Cardiac muscle cell (in vitro differentiated cells and primary cell): ENCODE measurements around the gene MICU2. TPM values are rescaled to one million over a fixed set of nuclear protein-coding genes. Genes with fewer than 3 reads are reported as not detected.
A peak's percentile ranks its signal among the peaks of the same experiment; 100 is the strongest.

Experiments used
- DNase-seq, 2 donors: peaks; one replicate each; pipeline versions ENCODE4 v3.0.0 to v3.0.0-alpha.2; 2010 to 2017; ENCODE audit warnings: low read depth in 1 of 2, low spot score in 1 of 2
- H3K27ac ChIP-seq: fragments of 200-600 bp; sonication (generic); 2 replicates; pipeline ENCODE4 v1.5.1; 2016
- H3K27me3 ChIP-seq: fragments of 200-600 bp; sonication (generic); 2 replicates; pipeline ENCODE4 v1.6.0; 2016; ENCODE audit warnings: control low read depth
- H3K36me3 ChIP-seq: fragments of 200-600 bp; sonication (generic); 2 replicates; pipeline ENCODE4 v1.5.1; 2016; ENCODE audit warnings: control low read depth
- H3K4me1 ChIP-seq: fragments of 200-600 bp; sonication (generic); 2 replicates; pipeline ENCODE4 v1.8.1; 2017; ENCODE audit warnings: low read depth, mild to moderate bottlenecking, mixed run types
- H3K4me3 ChIP-seq: fragments of 200-600 bp; sonication (generic); 2 replicates; pipeline ENCODE4 v1.5.1; 2016; ENCODE audit warnings: mild to moderate bottlenecking
- H3K9me3 ChIP-seq: fragments of 200-600 bp; sonication (generic); 2 replicates; pipeline ENCODE4 v1.5.1; 2017; ENCODE audit warnings: low read depth, mild to moderate bottlenecking, control low read depth
- CTCF ChIP-seq: IDR thresholded peaks from 2 replicates; pipeline ENCODE4 v1.5.1; 2012; ENCODE audit warnings: low read depth, mild to moderate bottlenecking, low read length
- polyA plus RNA-seq: library from polyadenylated mRNA; unstranded; fragments of >200 nt; fragmentation: Nextera tagmentation; extraction: Ambion mirVana; gene quantifications from 2 replicates; pipeline ENCODE4 v1.2.1, GENCODE V29; 2016
- total RNA-seq: library from RNA; depleted of rRNA; stranded (reverse); fragments of >200 nt; gene quantifications from 2 replicates; pipeline ENCODE4 v1.2.3, GENCODE V29; 2016

The MICU2 gene
- total and polyA plus RNA-seq, 2 experiments from 2014 or later, result 75.6 to 111 TPM

- DNase-seq, result peak in 1 of 2 donors; percentile 76
- no peak for TF ChIP-seq CTCF
- Histone ChIP-seq H3K27me3 (no peaks in the 10 kb centered on the region), H3K27ac (no peak overlapping the region), H3K36me3 (no peaks in the 10 kb centered on the region), H3K4me3 (no peak overlapping the region), H3K9me3 (no peaks in the 10 kb centered on the region), H3K4me1 (no peaks in the 10 kb centered on the region)
Observed at GRCh38 chr13:21583478-21583877, 20.5 kb downstream of the MICU2 start.

GRCh38 chr13:21580736-21581135 lies 23.2 kb downstream of the MICU2 start:
- Histone ChIP-seq H3K36me3 (no peaks in the 10 kb centered on the region), H3K27me3 (no peaks in the 10 kb centered on the region), H3K4me1 (no peaks in the 10 kb centered on the region), H3K27ac (no peak overlapping the region), H3K4me3 (no peak overlapping the region), H3K9me3 (no peaks in the 10 kb centered on the region)
- TF ChIP-seq CTCF, result no peak
- DNase-seq, result no peak

DNA sequence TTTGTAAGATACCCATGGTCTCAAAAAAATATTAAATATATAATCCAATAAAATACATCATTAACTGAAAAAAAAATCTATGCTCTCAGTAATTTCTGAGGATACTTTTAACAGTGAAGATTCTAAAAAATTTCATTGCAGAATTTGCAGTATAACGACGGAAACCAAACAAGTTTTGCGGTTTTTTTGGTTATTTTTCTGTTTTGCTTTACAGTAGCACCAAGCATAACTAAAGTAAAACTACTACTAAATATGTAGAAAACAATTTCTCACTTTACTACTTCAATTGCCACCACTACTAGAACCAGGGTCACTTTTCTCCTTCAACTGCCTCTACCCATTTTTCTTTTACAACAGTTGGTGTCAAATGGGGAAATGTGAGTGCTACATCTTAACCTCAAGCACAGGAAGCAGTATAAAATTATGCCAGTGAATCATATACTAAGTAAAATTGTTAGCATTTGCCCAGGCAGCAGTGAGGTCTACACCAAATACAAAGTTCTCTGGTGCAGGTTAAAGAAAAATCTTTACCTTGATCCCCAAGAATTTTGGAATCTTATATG lies 24.1 kb downstream of the MICU2 start:
- H3K9me3 ChIP-seq, result no peaks in the 10 kb centered on the region
- H3K27me3 ChIP-seq, result no peaks in the 10 kb centered on the region
- no peaks in the 10 kb centered on the region for H3K36me3 ChIP-seq
- no peak overlapping the region for H3K4me3 ChIP-seq
- DNase-seq, result no peak
- no peak for TF ChIP-seq CTCF
- no peak overlapping the region for H3K27ac ChIP-seq
- no peaks in the 10 kb centered on the region for H3K4me1 ChIP-seq

- H3K27me3 ChIP-seq, result no peaks in the 10 kb centered on the region
- H3K36me3 ChIP-seq, result no peaks in the 10 kb centered on the region
- no peak for TF ChIP-seq CTCF
- H3K4me3 ChIP-seq, result no peak overlapping the region
- no peaks in the 10 kb centered on the region for H3K9me3 ChIP-seq
- DNase-seq, result no peak
- H3K27ac ChIP-seq, result no peak overlapping the region
- H3K4me1 ChIP-seq, result no peaks in the 10 kb centered on the region
Observed at GRCh38 chr13:21578748-21579147, 25.2 kb downstream of the MICU2 start.

GRCh38 chr13:21576426-21576825 lies 27.5 kb downstream of the MICU2 start:
- TF ChIP-seq CTCF, result no peak
- H3K27ac ChIP-seq, result no peak overlapping the region
- H3K9me3 ChIP-seq, result no peaks in the 10 kb centered on the region
- H3K4me3 ChIP-seq, result no peak overlapping the region
- no peaks in the 10 kb centered on the region for H3K36me3 ChIP-seq
- peaks cover 8% of the 10 kb centered on the region for H3K4me1 ChIP-seq
- no peaks in the 10 kb centered on the region for H3K27me3 ChIP-seq
- peak in 1 of 2 donors; percentile 7 for DNase-seq
